Breast epithelium (tissue), 4 donors: Measurements from ENCODE around the gene CALHM6. TPM values are rescaled to one million over a fixed set of nuclear protein-coding genes. Genes with fewer than 3 reads are reported as not detected.

ENCODE experiments used
- DNase-seq, 2 donors: peaks; one replicate each; pipeline ENCODE4 v3.0.0-alpha.2; 2019; ENCODE audit warnings: low spot score in 2 of 2
- H3K27ac ChIP-seq, 2 donors: fragments of 200-600 bp; sonication (generic) in 1 of 2; one replicate each; pipeline ENCODE4 v1.5.1; 2016 to 2019; ENCODE audit warnings: mild to moderate bottlenecking in 1 of 2
- H3K27me3 ChIP-seq, 2 donors: fragments of 200-600 bp; sonication (generic) in 1 of 2; one replicate each; pipeline versions ENCODE4 v1.5.1 to v1.6.0; 2017 to 2019; ENCODE audit warnings: control low read depth in 1 of 2, mild to moderate bottlenecking in 1 of 2
- H3K36me3 ChIP-seq: fragments of 200-600 bp; one replicate; pipeline ENCODE4 v1.5.1; 2019
- H3K4me1 ChIP-seq, 2 donors: fragments of 200-600 bp; sonication (generic); one replicate each; pipeline ENCODE4 v1.5.1; 2016 to 2019; ENCODE audit warnings: control low read depth in 1 of 2
- H3K4me3 ChIP-seq, 3 donors: fragments of 200-600 bp; sonication (generic); 1 replicate in 2 of 3; 2 replicates in 1 of 3; pipeline ENCODE4 v1.5.1; 2016 to 2019; ENCODE audit warnings: mild to moderate bottlenecking in 3 of 3, moderate library complexity in 2 of 3
- H3K9me3 ChIP-seq, 2 donors: fragments of 200-600 bp; sonication (generic) in 1 of 2; one replicate each; pipeline ENCODE4 v1.5.1; 2016 to 2019; ENCODE audit warnings: control low read depth in 1 of 2
- POLR2A ChIP-seq: fragments of 450-650 bp; IDR thresholded peaks from one replicate; pipeline ENCODE4 v1.6.1; 2016; ENCODE audit warnings: antibody characterized with exemption, mild to moderate bottlenecking, moderate library complexity
- POLR2AphosphoS5 ChIP-seq, 3 donors: sonication (generic); formaldehyde crosslinking; IDR thresholded peaks; one replicate each; pipeline ENCODE4 v1.6.1; 2017; ENCODE audit warnings: antibody characterized with exemption in 3 of 3
- intact Hi-C: fragments of 100-400 bp; cut with DNase I; formaldehyde crosslinking; loops from one replicate; pipeline ENCODE4 v1.15.1; 2023; ENCODE audit warnings: low total_unique reads
- total RNA-seq, 3 donors: library from RNA; depleted of rRNA; stranded (reverse); fragments of >200 nt; gene quantifications; one replicate each; pipeline ENCODE4 v1.1.0, GENCODE V29; 2016
- TF ChIP-seq, protein P1 (sequence below), 3 donors: fragments of 450-650 bp; IDR thresholded peaks; one replicate each; pipeline ENCODE4 v1.5.1; 2016 to 2017; ENCODE audit warnings: antibody characterized with exemption in 3 of 3, mild to moderate bottlenecking in 3 of 3, moderate library complexity in 3 of 3

CALHM6 gene
- total RNA-seq, 3 donors from 2014 or later, result 2.3 to 9.1 (median 8.3) TPM

DNA sequence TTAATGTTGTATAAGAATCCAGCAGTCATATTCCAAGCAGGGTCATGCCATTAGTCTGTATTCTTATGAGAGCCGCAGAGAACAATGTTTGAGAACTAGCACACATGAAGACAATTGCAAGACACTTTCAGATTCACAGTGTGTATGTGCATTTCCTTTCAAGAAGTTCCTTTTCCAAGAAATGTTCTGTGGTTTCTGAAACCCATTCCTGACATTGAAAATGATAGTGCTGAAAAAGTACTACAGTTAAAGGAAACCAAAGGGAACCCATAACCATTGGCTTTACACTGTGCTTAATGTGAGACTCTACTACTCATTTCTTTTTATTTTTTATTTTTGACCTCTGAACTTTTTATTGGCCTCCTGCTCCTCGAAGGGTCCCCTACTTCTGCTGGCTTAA is 4.2 kb upstream of the CALHM6 start:
- DNase-seq, result no peak
- no peak overlapping the region for H3K27ac ChIP-seq
- no peaks in the 10 kb centered on the region for H3K4me1 ChIP-seq
- intact Hi-C loops, result no loop called here
- no peaks in the 10 kb centered on the region for H3K9me3 ChIP-seq
- no peaks in the 10 kb centered on the region for H3K27me3 ChIP-seq
- no peaks in the 10 kb centered on the region for H3K36me3 ChIP-seq
- no peak overlapping the region for H3K4me3 ChIP-seq
- TF ChIP-seq, protein P1, sequence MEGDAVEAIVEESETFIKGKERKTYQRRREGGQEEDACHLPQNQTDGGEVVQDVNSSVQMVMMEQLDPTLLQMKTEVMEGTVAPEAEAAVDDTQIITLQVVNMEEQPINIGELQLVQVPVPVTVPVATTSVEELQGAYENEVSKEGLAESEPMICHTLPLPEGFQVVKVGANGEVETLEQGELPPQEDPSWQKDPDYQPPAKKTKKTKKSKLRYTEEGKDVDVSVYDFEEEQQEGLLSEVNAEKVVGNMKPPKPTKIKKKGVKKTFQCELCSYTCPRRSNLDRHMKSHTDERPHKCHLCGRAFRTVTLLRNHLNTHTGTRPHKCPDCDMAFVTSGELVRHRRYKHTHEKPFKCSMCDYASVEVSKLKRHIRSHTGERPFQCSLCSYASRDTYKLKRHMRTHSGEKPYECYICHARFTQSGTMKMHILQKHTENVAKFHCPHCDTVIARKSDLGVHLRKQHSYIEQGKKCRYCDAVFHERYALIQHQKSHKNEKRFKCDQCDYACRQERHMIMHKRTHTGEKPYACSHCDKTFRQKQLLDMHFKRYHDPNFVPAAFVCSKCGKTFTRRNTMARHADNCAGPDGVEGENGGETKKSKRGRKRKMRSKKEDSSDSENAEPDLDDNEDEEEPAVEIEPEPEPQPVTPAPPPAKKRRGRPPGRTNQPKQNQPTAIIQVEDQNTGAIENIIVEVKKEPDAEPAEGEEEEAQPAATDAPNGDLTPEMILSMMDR (IDR thresholded peaks at IDR 0.05), result no peak
- no peak for TF ChIP-seq POLR2AphosphoS5 (IDR thresholded peaks at IDR 0.05)
- TF ChIP-seq POLR2A, result no peak

DNA sequence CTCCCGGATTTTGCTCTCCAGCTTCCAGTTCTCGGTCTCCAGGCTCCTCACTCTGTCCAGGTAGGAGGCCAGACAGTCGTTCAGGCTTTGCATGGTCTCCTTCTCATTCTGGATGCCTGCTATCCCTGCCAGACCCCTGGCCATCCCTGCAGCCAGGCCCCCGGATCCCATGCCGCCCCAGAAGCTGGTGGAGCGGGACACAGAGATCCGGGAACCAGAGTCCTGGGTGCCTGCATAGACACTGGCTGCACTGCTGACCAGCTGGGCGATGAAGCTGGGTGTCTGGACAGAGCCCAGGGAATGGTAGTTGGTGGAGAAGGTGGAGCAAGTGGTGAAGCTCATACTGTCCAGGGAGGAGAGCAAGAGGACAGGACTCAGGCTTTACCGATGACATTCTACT is 2.9 kb upstream of the CALHM6 start:
- H3K4me1 ChIP-seq, result no peaks in the 10 kb centered on the region
- peaks cover 0 to 7% of the 10 kb centered on the region in 2 donors for H3K27me3 ChIP-seq
- no peak overlapping the region for H3K4me3 ChIP-seq
- intact Hi-C loops, result no loop called here
- no peaks in the 10 kb centered on the region for H3K36me3 ChIP-seq
- no peaks in the 10 kb centered on the region for H3K9me3 ChIP-seq
- DNase-seq, result no peak
- TF ChIP-seq, protein P1 (IDR thresholded peaks at IDR 0.05), result no peak
- TF ChIP-seq POLR2AphosphoS5 (IDR thresholded peaks at IDR 0.05) (no peak), POLR2A (no peak)
- no peak overlapping the region for H3K27ac ChIP-seq

DNA sequence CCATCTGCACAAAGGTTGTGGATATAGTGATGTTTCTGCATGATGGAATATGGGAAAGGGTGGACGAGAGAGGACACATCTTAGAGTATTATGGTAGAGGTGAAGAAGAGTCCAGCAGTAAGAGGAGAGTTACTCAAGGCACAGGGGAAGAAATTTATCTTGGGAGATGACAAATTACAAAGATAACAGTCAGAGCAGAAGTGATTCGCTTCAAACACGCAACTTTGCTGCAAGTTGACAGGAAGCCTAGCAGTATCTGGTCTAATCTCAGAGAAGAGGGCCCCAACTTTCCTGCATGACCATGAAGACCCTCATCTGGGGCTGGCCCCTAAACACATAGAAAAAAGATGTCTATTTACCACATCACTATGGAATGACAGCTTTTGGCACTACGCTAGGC is 1.2 kb upstream of the CALHM6 start:
- H3K4me3 ChIP-seq, result no peak overlapping the region
- TF ChIP-seq, protein P1 (IDR thresholded peaks at IDR 0.05), result no peak
- TF ChIP-seq POLR2A (no peak), POLR2AphosphoS5 (IDR thresholded peaks at IDR 0.05) (no peak)
- H3K9me3 ChIP-seq, result no peaks in the 10 kb centered on the region
- H3K27ac ChIP-seq, result no peak overlapping the region
- no peaks in the 10 kb centered on the region for H3K4me1 ChIP-seq
- no peaks in the 10 kb centered on the region for H3K36me3 ChIP-seq
- no peak for DNase-seq
- intact Hi-C loops, result no loop called here
- H3K27me3 ChIP-seq, result peaks cover 0 to 7% of the 10 kb centered on the region in 2 donors

DNA sequence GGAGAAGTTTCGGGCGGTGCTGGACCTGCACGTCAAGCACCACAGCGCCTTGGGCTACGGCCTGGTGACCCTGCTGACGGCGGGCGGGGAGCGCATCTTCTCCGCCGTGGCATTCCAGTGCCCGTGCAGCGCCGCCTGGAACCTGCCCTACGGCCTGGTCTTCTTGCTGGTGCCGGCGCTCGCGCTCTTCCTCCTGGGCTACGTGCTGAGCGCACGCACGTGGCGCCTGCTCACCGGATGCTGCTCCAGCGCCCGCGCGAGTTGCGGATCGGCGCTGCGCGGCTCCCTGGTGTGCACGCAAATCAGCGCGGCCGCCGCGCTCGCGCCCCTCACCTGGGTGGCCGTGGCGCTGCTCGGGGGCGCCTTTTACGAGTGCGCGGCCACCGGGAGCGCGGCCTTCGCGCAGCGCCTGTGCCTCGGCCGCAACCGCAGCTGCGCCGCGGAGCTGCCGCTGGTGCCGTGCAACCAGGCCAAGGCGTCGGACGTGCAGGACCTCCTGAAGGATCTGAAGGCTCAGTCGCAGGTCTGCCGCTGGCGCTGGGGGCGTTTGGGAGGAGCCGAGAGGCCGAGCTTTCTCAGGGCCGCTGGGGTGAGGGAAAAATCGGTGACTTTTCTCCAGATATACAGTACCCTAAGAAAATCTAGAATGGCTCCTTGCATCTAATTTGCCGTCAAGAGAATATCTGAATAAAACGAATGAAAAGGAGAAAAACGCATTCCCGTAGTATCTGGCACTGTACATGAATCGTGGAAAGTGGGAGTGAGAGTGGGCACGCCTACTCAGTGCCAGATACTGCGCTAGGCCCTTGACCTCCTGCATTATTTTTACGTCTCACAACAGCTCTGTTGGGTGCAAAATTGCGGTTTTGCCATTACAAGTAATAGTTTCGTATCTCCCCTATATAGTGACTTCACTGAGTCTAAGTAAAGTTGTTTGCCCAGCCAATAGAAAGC is 1.0 kb downstream of the CALHM6 start:
- no peak for DNase-seq
- H3K4me3 ChIP-seq, result peak overlapping the region; percentile 33 to 72 (median 53)
- H3K36me3 ChIP-seq, result no peaks in the 10 kb centered on the region
- no peak overlapping the region for H3K27ac ChIP-seq
- peaks cover 0 to 7% of the 10 kb centered on the region in 2 donors for H3K27me3 ChIP-seq
- H3K9me3 ChIP-seq, result no peaks in the 10 kb centered on the region
- TF ChIP-seq, protein P1 (IDR thresholded peaks at IDR 0.05), result no peak
- TF ChIP-seq POLR2AphosphoS5 (IDR thresholded peaks at IDR 0.05), result peak in 1 of 3 donors; percentile 25
- no peaks in the 10 kb centered on the region for H3K4me1 ChIP-seq
- intact Hi-C loops, result no loop called here

DNA sequence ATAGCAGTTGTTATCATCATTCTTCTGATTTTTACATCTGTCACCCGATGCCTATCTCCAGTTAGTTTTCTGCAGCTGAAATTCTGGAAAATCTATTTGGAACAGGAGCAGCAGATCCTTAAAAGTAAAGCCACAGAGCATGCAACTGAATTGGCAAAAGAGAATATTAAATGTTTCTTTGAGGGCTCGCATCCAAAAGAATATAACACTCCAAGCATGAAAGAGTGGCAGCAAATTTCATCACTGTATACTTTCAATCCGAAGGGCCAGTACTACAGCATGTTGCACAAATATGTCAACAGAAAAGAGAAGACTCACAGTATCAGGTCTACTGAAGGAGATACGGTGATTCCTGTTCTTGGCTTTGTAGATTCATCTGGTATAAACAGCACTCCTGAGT is 2.1 kb downstream of the CALHM6 start:
- Histone ChIP-seq H3K9me3 (no peaks in the 10 kb centered on the region), H3K36me3 (no peaks in the 10 kb centered on the region), H3K27me3 (peaks cover 0 to 7% of the 10 kb centered on the region in 2 donors), H3K4me1 (no peaks in the 10 kb centered on the region), H3K27ac (no peak overlapping the region), H3K4me3 (no peak overlapping the region)
- TF ChIP-seq, protein P1 (IDR thresholded peaks at IDR 0.05), result no peak
- no peak for TF ChIP-seq POLR2AphosphoS5 (IDR thresholded peaks at IDR 0.05)
- no peak for TF ChIP-seq POLR2A
- no peak for DNase-seq
- intact Hi-C loops, result no loop called here
